GM12872 (cell line): ENCODE data around the gene DOCK1.

Experiments used
- TF ChIP-seq, protein P1 (sequence below): IDR thresholded peaks from 3 replicates; pipeline ENCODE4 v1.5.1; 2011; ENCODE audit warnings: low read depth, mild to moderate bottlenecking, low read length, moderate library complexity; ENCODE audit not compliant: insufficient read depth

Gene DOCK1

GRCh38 chr10:127194111-127194510, 288.9 kb downstream of the DOCK1 start:
- TF ChIP-seq, protein P1, sequence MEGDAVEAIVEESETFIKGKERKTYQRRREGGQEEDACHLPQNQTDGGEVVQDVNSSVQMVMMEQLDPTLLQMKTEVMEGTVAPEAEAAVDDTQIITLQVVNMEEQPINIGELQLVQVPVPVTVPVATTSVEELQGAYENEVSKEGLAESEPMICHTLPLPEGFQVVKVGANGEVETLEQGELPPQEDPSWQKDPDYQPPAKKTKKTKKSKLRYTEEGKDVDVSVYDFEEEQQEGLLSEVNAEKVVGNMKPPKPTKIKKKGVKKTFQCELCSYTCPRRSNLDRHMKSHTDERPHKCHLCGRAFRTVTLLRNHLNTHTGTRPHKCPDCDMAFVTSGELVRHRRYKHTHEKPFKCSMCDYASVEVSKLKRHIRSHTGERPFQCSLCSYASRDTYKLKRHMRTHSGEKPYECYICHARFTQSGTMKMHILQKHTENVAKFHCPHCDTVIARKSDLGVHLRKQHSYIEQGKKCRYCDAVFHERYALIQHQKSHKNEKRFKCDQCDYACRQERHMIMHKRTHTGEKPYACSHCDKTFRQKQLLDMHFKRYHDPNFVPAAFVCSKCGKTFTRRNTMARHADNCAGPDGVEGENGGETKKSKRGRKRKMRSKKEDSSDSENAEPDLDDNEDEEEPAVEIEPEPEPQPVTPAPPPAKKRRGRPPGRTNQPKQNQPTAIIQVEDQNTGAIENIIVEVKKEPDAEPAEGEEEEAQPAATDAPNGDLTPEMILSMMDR, result no peak

- TF ChIP-seq, protein P1, result no peak
Observed at GRCh38 chr10:127194599-127194998, 289.4 kb downstream of the DOCK1 start.

- TF ChIP-seq, protein P1, result no peak
Observed at GRCh38 chr10:127195041-127195506, 289.8 kb downstream of the DOCK1 start.

GRCh38 chr10:127195571-127196281, 290.5 kb downstream of the DOCK1 start:
- TF ChIP-seq, protein P1, result no peak

DNA sequence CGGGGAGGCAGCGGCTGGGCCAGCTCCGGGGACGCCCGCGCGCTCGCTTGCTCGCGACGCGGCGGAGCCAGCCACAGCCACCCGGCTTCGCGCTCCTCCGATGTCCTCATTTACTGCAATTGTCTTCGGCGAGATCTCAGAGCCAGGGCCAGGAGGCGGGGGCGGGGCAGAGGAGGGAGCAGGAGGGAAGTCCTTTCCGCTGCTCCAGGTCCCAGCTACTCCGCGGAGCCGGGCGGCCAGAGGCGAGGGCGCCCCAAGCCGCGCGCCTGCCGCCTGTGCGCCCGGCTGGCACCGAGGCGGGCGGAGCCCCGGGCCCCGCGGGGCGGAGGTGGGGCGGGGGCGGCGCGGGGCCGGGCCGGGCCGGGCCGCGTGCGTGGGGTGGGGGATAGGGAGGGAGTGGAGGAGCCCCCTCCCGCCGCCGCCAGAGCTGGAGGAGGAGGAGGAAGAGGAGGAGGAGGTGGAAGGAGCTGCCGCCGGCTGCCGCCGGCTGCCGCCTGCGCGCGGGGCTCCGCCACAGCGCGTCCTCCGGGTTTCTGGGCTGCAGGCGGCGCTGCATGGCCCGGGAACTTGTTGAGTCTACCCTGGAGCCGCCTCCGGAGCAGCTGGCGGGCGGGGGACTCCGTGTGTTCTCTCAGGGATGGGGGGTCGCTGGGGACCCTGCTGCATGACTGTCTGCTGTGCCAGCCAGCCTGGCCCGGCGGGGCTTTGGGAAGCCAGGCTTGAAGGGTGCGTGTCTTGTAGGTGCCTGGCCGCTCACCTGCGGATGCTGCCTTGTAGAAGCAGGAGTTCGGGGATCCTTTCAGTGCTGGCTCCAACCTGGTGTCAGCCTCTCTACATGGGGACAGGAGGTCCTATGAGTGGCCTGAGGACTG, 291.3 kb downstream of the DOCK1 start, which contains the start of gene INSYN2A:
INSYN2A (minus strand) TSS at position 310 of the 872 bp plus-strand sequence. CDS start 20,196 bp downstream, outside the sequence.
- TF ChIP-seq, protein P1, result no peak

DNA sequence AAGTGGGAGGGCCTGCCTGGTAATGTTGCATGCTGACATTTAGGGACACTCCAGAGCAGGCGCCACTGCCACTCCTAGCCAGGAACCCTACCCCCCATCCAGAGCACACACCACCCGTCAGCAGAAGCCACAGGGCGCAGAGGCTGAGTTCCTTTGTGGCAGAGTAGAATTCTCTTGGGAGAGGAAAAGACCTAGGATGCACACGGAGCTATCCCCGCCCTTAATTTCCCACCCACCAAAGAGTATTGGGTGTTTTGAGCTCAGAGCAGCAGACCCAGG, 291.9 kb downstream of the DOCK1 start:
- TF ChIP-seq, protein P1, result no peak

DNA sequence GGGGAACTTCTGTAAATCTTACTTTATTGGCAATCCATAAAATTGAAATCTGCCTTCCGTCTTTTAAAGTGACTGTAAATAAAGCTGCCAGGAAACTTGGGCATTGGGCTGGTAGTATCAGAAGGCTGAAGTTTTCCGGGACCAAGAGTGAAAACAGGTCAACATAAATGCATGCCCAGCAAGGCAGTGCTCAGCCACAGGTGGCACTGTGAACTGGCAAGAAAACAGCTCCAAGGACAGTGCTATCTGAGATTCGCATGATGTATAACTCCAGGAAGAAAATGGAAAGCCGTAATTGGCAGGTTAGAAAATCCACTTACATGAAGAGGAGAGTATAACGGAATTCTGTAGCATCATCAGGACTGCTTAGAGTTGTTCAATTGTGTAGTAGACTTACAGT, 293.1 kb downstream of the DOCK1 start:
- TF ChIP-seq, protein P1, result no peak
